GM15510 (cell line): ENCODE data around the gene ANXA11.

Experiments used
- POLR2A ChIP-seq: IDR thresholded peaks from 3 replicates; pipeline ENCODE4 v1.6.1; 2011; ENCODE audit warnings: borderline replicate concordance; ENCODE audit not compliant: insufficient read length; ENCODE audit errors: extremely low read depth

The ANXA11 gene

GRCh38 chr10:80150172-80150571, 55.2 kb downstream of the ANXA11 start:
- TF ChIP-seq POLR2A: no peak

- no peak for TF ChIP-seq POLR2A
These were observed 56.2 kb downstream of the ANXA11 start for GRCh38 chr10:80149123-80149522.

- no peak for TF ChIP-seq POLR2A
These were observed 57.1 kb downstream of the ANXA11 start for GRCh38 chr10:80148166-80148805.

GRCh38 chr10:80146918-80147317, 58.4 kb downstream of the ANXA11 start:
- TF ChIP-seq POLR2A: no peak

GRCh38 chr10:80144696-80145131, 60.6 kb downstream of the ANXA11 start:
- no peak for TF ChIP-seq POLR2A

- TF ChIP-seq POLR2A: no peak
These were observed 61.2 kb downstream of the ANXA11 start for GRCh38 chr10:80144067-80144695.

- no peak for TF ChIP-seq POLR2A
These were observed 63.5 kb downstream of the ANXA11 start for GRCh38 chr10:80141696-80142460.

- TF ChIP-seq POLR2A: no peak
These were observed 65.1 kb downstream of the ANXA11 start for GRCh38 chr10:80140251-80140650.

- no peak for TF ChIP-seq POLR2A
These were observed 66.1 kb downstream of the ANXA11 start for GRCh38 chr10:80139265-80139664.

GRCh38 chr10:80137920-80138319, 67.4 kb downstream of the ANXA11 start:
- TF ChIP-seq POLR2A: no peak

GRCh38 chr10:80137031-80137862, 68.1 kb downstream of the ANXA11 start:
- TF ChIP-seq POLR2A: no peak

- TF ChIP-seq POLR2A: no peak
These were observed 69.2 kb downstream of the ANXA11 start for GRCh38 chr10:80136134-80136571.

- TF ChIP-seq POLR2A: no peak
These were observed 72.1 kb downstream of the ANXA11 start for GRCh38 chr10:80133206-80133605.

- no peak for TF ChIP-seq POLR2A
These were observed 72.8 kb downstream of the ANXA11 start, which contains the start of gene PLAC9 for GRCh38 chr10:80132299-80133139. TSS of gene PLAC9 (plus strand) at chr10:80132730. CDS start at chr10:80132763, 33 bp downstream.

- TF ChIP-seq POLR2A: no peak
These were observed 73.8 kb downstream of the ANXA11 start for GRCh38 chr10:80131499-80131901.

- no peak for TF ChIP-seq POLR2A
These were observed 78.5 kb downstream of the ANXA11 start for GRCh38 chr10:80126876-80127275.
